Measurements from ENCODE around the gene DCXR.

DNA sequence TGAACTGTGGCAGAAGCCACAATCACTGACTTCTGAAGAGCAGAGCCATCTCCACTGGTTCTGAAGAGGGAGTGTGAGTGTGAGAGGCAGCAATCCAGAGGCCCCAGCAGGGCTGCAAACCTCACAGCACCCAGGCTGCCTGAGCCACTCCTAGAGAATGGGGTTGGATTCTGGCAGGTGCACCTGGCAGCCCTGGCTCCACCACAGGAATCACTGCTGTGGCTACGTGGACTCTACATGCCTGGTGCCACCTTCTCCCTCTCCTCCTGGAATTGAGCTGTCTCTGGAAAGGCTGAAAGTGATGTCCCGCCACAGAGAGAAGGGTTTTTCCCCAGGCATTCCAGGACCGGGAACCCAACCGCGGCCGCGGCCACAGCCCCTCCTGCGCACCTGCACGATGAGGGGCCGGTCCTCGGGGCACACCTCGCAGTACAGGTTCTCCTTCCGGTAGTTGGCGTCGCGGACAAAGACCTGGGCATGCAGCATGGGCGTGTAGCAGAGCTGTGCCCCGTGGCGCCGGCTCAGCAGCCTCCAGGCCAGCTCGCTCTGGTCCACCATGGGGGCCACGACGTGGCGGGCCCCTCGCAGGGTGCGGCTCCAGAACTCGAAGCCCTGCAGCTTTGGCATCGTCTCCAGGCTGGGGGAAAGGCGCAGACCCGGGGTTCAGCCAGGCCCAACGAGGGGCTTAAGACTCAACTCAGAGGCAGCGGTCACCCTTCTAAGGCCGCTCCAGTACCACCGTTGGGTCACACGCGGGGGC lies 27.1 kb upstream of the DCXR start:
- TF ChIP-seq POLR2AphosphoS5 (IDR thresholded peaks at IDR 0.05) (no peak), POLR2A (IDR thresholded peaks at IDR 0.05) (no peak)
- TF ChIP-seq, protein P1, sequence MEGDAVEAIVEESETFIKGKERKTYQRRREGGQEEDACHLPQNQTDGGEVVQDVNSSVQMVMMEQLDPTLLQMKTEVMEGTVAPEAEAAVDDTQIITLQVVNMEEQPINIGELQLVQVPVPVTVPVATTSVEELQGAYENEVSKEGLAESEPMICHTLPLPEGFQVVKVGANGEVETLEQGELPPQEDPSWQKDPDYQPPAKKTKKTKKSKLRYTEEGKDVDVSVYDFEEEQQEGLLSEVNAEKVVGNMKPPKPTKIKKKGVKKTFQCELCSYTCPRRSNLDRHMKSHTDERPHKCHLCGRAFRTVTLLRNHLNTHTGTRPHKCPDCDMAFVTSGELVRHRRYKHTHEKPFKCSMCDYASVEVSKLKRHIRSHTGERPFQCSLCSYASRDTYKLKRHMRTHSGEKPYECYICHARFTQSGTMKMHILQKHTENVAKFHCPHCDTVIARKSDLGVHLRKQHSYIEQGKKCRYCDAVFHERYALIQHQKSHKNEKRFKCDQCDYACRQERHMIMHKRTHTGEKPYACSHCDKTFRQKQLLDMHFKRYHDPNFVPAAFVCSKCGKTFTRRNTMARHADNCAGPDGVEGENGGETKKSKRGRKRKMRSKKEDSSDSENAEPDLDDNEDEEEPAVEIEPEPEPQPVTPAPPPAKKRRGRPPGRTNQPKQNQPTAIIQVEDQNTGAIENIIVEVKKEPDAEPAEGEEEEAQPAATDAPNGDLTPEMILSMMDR (IDR thresholded peaks at IDR 0.05): no peak
